Stimulated activated CD4-positive, alpha-beta T cell treated with anti-CD3 and anti-CD28 coated beads, Interleukin-1b, Interleukin-23, amount 100 ng/mL, for 1 hour (primary cell): ENCODE measurements around the gene STXBP5L.
A peak's percentile ranks its signal among the peaks of the same experiment; 100 is the strongest.
"Not testable (repeated sequence)": the region's sequence is repeated elsewhere in the genome, so short reads cannot be mapped to it uniquely, and the experiment has no call there.

Source experiments
- DNase-seq, 2 donors: peaks; one replicate each; pipeline ENCODE4 v3.0.0-alpha.2; 2020; ENCODE audit warnings: low read depth in 2 of 2

STXBP5L gene

GRCh38 chr3:120908030-120908794, at the start of gene STXBP5L:
TSS of gene STXBP5L (plus strand) at chr3:120908205. CDS start at chr3:120909579, 1,374 bp downstream.
- DNase-seq, result peak in 1 of 2 donors; percentile 6

- no peak for DNase-seq
Measured at GRCh38 chr3:120858521-120858920, 49.5 kb upstream of the STXBP5L start.

- DNase-seq, result no peak
Measured at GRCh38 chr3:120864541-120864940, 43.5 kb upstream of the STXBP5L start.

- no peak for DNase-seq
Measured at GRCh38 chr3:120875507-120875906, 32.5 kb upstream of the STXBP5L start.

- no peak for DNase-seq
Measured at GRCh38 chr3:120875989-120876388, 32.0 kb upstream of the STXBP5L start.

- DNase-seq, result no peak
Measured at GRCh38 chr3:120879411-120879810, 28.6 kb upstream of the STXBP5L start.

GRCh38 chr3:120892921-120893320, 15.1 kb upstream of the STXBP5L start:
- no peak for DNase-seq

- no peak for DNase-seq
Measured at GRCh38 chr3:120894316-120895057, 13.5 kb upstream of the STXBP5L start.

- DNase-seq, result not testable (repeated sequence)
Measured at GRCh38 chr3:120901716-120902115, 6.3 kb upstream of the STXBP5L start.

- no peak for DNase-seq
Measured at GRCh38 chr3:120903221-120903620, 4.8 kb upstream of the STXBP5L start.

GRCh38 chr3:120907659-120908029, 361 bp upstream of the STXBP5L start:
- no peak for DNase-seq

GRCh38 chr3:120908795-120909601, 993 bp downstream of the STXBP5L start:
- no peak for DNase-seq

- DNase-seq, result no peak
Measured at GRCh38 chr3:120909602-120909878, 1.5 kb downstream of the STXBP5L start.

GRCh38 chr3:120926146-120926545, 18.1 kb downstream of the STXBP5L start:
- no peak for DNase-seq

GRCh38 chr3:120928991-120929390, 21.0 kb downstream of the STXBP5L start:
- DNase-seq, result no peak

GRCh38 chr3:120931593-120931992, 23.6 kb downstream of the STXBP5L start:
- DNase-seq, result no peak

GRCh38 chr3:120956143-120956542, 48.1 kb downstream of the STXBP5L start:
- DNase-seq, result no peak

GRCh38 chr3:120982608-120983320, 74.8 kb downstream of the STXBP5L start:
- no peak for DNase-seq

GRCh38 chr3:120983321-120983665, 75.3 kb downstream of the STXBP5L start:
- no peak for DNase-seq

- DNase-seq, result no peak
Measured at GRCh38 chr3:120983841-120984240, 75.8 kb downstream of the STXBP5L start.

GRCh38 chr3:120985242-120985641, 77.2 kb downstream of the STXBP5L start:
- no peak for DNase-seq

- no peak for DNase-seq
Measured at GRCh38 chr3:120988994-120989393, 81.0 kb downstream of the STXBP5L start.
